Medulla oblongata (tissue), 1 donor: Measurements from ENCODE around the gene LRRC8C.
A peak's percentile ranks its signal among the peaks of the same experiment; 100 is the strongest.
"Not testable (repeated sequence)": the region's sequence is repeated elsewhere in the genome, so short reads cannot be mapped to it uniquely, and the experiment has no call there.

Source experiments
- DNase-seq: peaks from one replicate; pipeline ENCODE4 v3.0.0-alpha.2; 2015; ENCODE audit errors: extremely low spot score

LRRC8C gene

GRCh38 chr1:89632657-89633247, at the start of gene LRRC8C:
LRRC8C (plus strand) TSS chr1:89633120; CDS start chr1:89686474, 53,354 bp downstream.
- peak; percentile 81 for DNase-seq

- no peak for DNase-seq
Measured at GRCh38 chr1:89584211-89584610, 48.7 kb upstream of the LRRC8C start.

GRCh38 chr1:89584781-89585180, 48.1 kb upstream of the LRRC8C start:
- no peak for DNase-seq

- peak; percentile 59 for DNase-seq
Measured at GRCh38 chr1:89587729-89588161, 45.2 kb upstream of the LRRC8C start.

- no peak for DNase-seq
Measured at GRCh38 chr1:89588480-89588879, 44.4 kb upstream of the LRRC8C start.

GRCh38 chr1:89589515-89589914, 43.4 kb upstream of the LRRC8C start:
- no peak for DNase-seq

GRCh38 chr1:89590341-89591080, 42.4 kb upstream of the LRRC8C start:
- no peak for DNase-seq

GRCh38 chr1:89592861-89593302, 40.0 kb upstream of the LRRC8C start:
- DNase-seq = not testable (repeated sequence)

GRCh38 chr1:89594096-89594740, 38.7 kb upstream of the LRRC8C start:
- DNase-seq = no peak

GRCh38 chr1:89596698-89597097, 36.2 kb upstream of the LRRC8C start:
- no peak for DNase-seq

- peak; percentile 79 for DNase-seq
Measured at GRCh38 chr1:89598450-89599331, 34.2 kb upstream of the LRRC8C start.

- no peak for DNase-seq
Measured at GRCh38 chr1:89599332-89599630, 33.6 kb upstream of the LRRC8C start.

GRCh38 chr1:89600451-89601224, 32.3 kb upstream of the LRRC8C start:
- DNase-seq = no peak

GRCh38 chr1:89602871-89603404, 30.0 kb upstream of the LRRC8C start:
- DNase-seq = no peak

GRCh38 chr1:89603651-89604413, 29.1 kb upstream of the LRRC8C start:
- DNase-seq = no peak

GRCh38 chr1:89604414-89604735, 28.5 kb upstream of the LRRC8C start:
- no peak for DNase-seq

- no peak for DNase-seq
Measured at GRCh38 chr1:89605692-89606091, 27.2 kb upstream of the LRRC8C start.

GRCh38 chr1:89606227-89606980, 26.5 kb upstream of the LRRC8C start:
- DNase-seq = no peak

- no peak for DNase-seq
Measured at GRCh38 chr1:89607156-89607555, 25.8 kb upstream of the LRRC8C start.
